Panc1 (cell line): ENCODE results near the gene RP9.

Source experiments
- CTCF ChIP-seq: fragments of 450-650 bp; IDR thresholded peaks from 2 replicates; pipeline ENCODE4 v1.5.1; 2017; ENCODE audit warnings: mild to moderate bottlenecking
- POLR2AphosphoS5 ChIP-seq: IDR thresholded peaks from 2 replicates; pipeline ENCODE4 v1.6.1; 2012; ENCODE audit warnings: mild to moderate bottlenecking, low read depth, low read length, moderate library complexity
- SIN3A ChIP-seq: IDR thresholded peaks from 2 replicates; pipeline ENCODE4 v1.6.1; 2012; ENCODE audit warnings: low read depth, mild to moderate bottlenecking, low read length, moderate library complexity, borderline replicate concordance; ENCODE audit not compliant: insufficient read depth
- TCF7L2 ChIP-seq: IDR thresholded peaks from 2 replicates; pipeline ENCODE4 v1.6.1; 2011; ENCODE audit warnings: mild to moderate bottlenecking, low read depth, low read length, inconsistent platforms

- no peak for TF ChIP-seq CTCF
- TF ChIP-seq POLR2AphosphoS5: no peak
- no peak for TF ChIP-seq SIN3A
- no peak for TF ChIP-seq TCF7L2
Observed at GRCh38 chr7:33072471-33072870, 36.7 kb downstream of the RP9 start.
